Measurements from ENCODE around the gene TGFBR1. TPM values are rescaled to one million over a fixed set of nuclear protein-coding genes. Genes with fewer than 3 reads are reported as not detected.
A peak's percentile ranks its signal among the peaks of the same experiment; 100 is the strongest.

TGFBR1 gene
- total RNA-seq, 4 donors from 2014 or later, result 17.6 to 24.1 (median 22.8) TPM

- no peak for TF ChIP-seq POLR2AphosphoS5 (IDR thresholded peaks at IDR 0.05)
- no peak for TF ChIP-seq CTCF (IDR thresholded peaks at IDR 0.05)
- no peak for TF ChIP-seq EP300 (IDR thresholded peaks at IDR 0.05; ENCODE audit: low read depth)
- TF ChIP-seq POLR2A (IDR thresholded peaks at IDR 0.05), result no peak
- no peak for DNase-seq
- peaks cover 0 to 16% (median 2%) of the 10 kb centered on the region in 4 donors for H3K4me1 ChIP-seq
- no peaks in the 10 kb centered on the region for H3K9me3 ChIP-seq
- intact Hi-C loops (cut with DNase I; ENCODE audit: low total_unique reads) (no loop called here), in situ Hi-C loops (cut with MboI; ENCODE audit: low pct_ligation_motif_present in 1 of 4, low pct_unique_long_range_greater_than_20kb in 1 of 4, low sequenced_read_pairs in 3 of 4) (no loop called here)
- no peak overlapping the region for H3K4me3 ChIP-seq
- WGBS, 2 donors (ENCODE audit: low coverage in 1 of 2), result 96 to 100% methylated on average over 1 to 4 of the region's 4 CpGs
- H3K36me3 ChIP-seq, result no peaks in the 10 kb centered on the region
- no peaks in the 10 kb centered on the region for H3K27me3 ChIP-seq
- peak overlapping the region in 1 of 4 donors; percentile 15 for H3K27ac ChIP-seq
Measured at GRCh38 chr9:99076030-99076429, 28.9 kb upstream of the TGFBR1 start.

GRCh38 chr9:99076483-99077171 lies 28.3 kb upstream of the TGFBR1 start:
- no peak overlapping the region for H3K4me3 ChIP-seq
- H3K9me3 ChIP-seq, result no peaks in the 10 kb centered on the region
- intact Hi-C loops (cut with DNase I; ENCODE audit: low total_unique reads), result no loop called here
- H3K27ac ChIP-seq, result peak overlapping the region in 1 of 4 donors; percentile 15
- H3K36me3 ChIP-seq, result no peaks in the 10 kb centered on the region
- TF ChIP-seq EP300 (IDR thresholded peaks at IDR 0.05; ENCODE audit: low read depth) (no peak), CTCF (IDR thresholded peaks at IDR 0.05) (no peak), POLR2A (IDR thresholded peaks at IDR 0.05) (no peak), POLR2AphosphoS5 (IDR thresholded peaks at IDR 0.05) (no peak)
- in situ Hi-C loops (cut with MboI; ENCODE audit: low pct_ligation_motif_present in 1 of 4, low pct_unique_long_range_greater_than_20kb in 1 of 4, low sequenced_read_pairs in 3 of 4), result no loop called here
- peak; percentile 26 for DNase-seq
- H3K4me1 ChIP-seq, result peaks cover 0 to 16% (median 2%) of the 10 kb centered on the region in 4 donors
- H3K27me3 ChIP-seq, result no peaks in the 10 kb centered on the region
- WGBS, 2 donors (ENCODE audit: low coverage in 1 of 2), result 50 to 83% methylated on average over 1 to 6 of the region's 6 CpGs

- H3K27me3 ChIP-seq, result no peaks in the 10 kb centered on the region
- H3K4me1 ChIP-seq, result peaks cover 0 to 16% (median 2%) of the 10 kb centered on the region in 4 donors
- DNase-seq, result no peak
- H3K36me3 ChIP-seq, result no peaks in the 10 kb centered on the region
- intact Hi-C loops (cut with DNase I; ENCODE audit: low total_unique reads) (no loop called here), in situ Hi-C loops (cut with MboI; ENCODE audit: low pct_ligation_motif_present in 1 of 4, low pct_unique_long_range_greater_than_20kb in 1 of 4, low sequenced_read_pairs in 3 of 4) (no loop called here)
- no peak overlapping the region for H3K4me3 ChIP-seq
- 67 to 80% methylated on average over 1 to 2 of the region's 2 CpGs for WGBS, 2 donors (ENCODE audit: low coverage in 1 of 2)
- no peaks in the 10 kb centered on the region for H3K9me3 ChIP-seq
- no peak overlapping the region for H3K27ac ChIP-seq
- no peak for TF ChIP-seq POLR2AphosphoS5 (IDR thresholded peaks at IDR 0.05)
- no peak for TF ChIP-seq POLR2A (IDR thresholded peaks at IDR 0.05)
- TF ChIP-seq EP300 (IDR thresholded peaks at IDR 0.05; ENCODE audit: low read depth), result no peak
- no peak for TF ChIP-seq CTCF (IDR thresholded peaks at IDR 0.05)
Measured at GRCh38 chr9:99078717-99079116, 26.2 kb upstream of the TGFBR1 start.

GRCh38 chr9:99079542-99079941 lies 25.4 kb upstream of the TGFBR1 start:
- no peak for DNase-seq
- Histone ChIP-seq H3K4me3 (no peak overlapping the region), H3K9me3 (no peaks in the 10 kb centered on the region), H3K27me3 (no peaks in the 10 kb centered on the region), H3K36me3 (no peaks in the 10 kb centered on the region), H3K27ac (no peak overlapping the region), H3K4me1 (peaks cover 0 to 16% (median 2%) of the 10 kb centered on the region in 4 donors)
- WGBS, 2 donors (ENCODE audit: low coverage in 1 of 2), result 94 to 96% methylated on average over 2 to 3 of the region's 3 CpGs
- in situ Hi-C loops (cut with MboI; ENCODE audit: low pct_ligation_motif_present in 1 of 4, low pct_unique_long_range_greater_than_20kb in 1 of 4, low sequenced_read_pairs in 3 of 4) (no loop called here), intact Hi-C loops (cut with DNase I; ENCODE audit: low total_unique reads) (no loop called here)
- TF ChIP-seq CTCF (IDR thresholded peaks at IDR 0.05), result no peak
- TF ChIP-seq POLR2AphosphoS5 (IDR thresholded peaks at IDR 0.05), result no peak
- no peak for TF ChIP-seq EP300 (IDR thresholded peaks at IDR 0.05; ENCODE audit: low read depth)
- TF ChIP-seq POLR2A (IDR thresholded peaks at IDR 0.05), result no peak
